Fibroblast of lung (primary cell): Measurements from ENCODE around the gene EMX2.

ENCODE experiments used
- EZH2 ChIP-seq: IDR thresholded peaks from 2 replicates; pipeline ENCODE4 v1.5.1; 2012; ENCODE audit warnings: low read length, control low read depth, mild to moderate bottlenecking; ENCODE audit errors: missing control alignments
- TF ChIP-seq, protein P1 (sequence below), 2 donors: IDR thresholded peaks in 1 of 2; conservative IDR thresholded peaks in 1 of 2; 1 replicate in 1 of 2; 2 replicates in 1 of 2; pipeline ENCODE4 v1.5.1; 2011 to 2012; ENCODE audit warnings: low read length in 2 of 2, control low read depth in 1 of 2, inconsistent platforms in 1 of 2, low read depth in 1 of 2, mild to moderate bottlenecking in 1 of 2

DNA sequence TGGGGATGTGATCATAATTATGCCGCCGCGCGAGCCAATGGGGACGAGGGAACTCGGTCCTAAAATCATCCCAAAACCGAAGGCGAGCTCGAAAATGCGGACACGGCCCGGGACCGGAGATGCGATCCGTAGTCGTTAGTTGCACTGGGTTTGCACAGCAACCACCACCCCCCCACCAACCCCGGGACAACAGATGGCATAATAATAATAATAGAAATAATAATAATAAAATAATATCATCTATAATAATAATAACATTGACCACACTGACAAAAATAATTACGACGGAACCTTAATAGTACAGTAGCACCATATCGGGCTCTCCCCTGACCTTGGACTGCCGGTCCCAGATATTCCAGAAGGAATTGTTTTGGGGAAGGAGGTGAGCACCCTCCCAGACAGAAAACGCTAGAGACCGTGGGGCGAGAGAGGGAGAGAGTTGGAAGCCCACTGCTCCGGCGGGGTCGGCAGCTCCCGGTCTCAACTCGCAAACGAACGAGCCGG lies 1.1 kb upstream of the EMX2 start:
- TF ChIP-seq EZH2, result no peak
- TF ChIP-seq, protein P1, sequence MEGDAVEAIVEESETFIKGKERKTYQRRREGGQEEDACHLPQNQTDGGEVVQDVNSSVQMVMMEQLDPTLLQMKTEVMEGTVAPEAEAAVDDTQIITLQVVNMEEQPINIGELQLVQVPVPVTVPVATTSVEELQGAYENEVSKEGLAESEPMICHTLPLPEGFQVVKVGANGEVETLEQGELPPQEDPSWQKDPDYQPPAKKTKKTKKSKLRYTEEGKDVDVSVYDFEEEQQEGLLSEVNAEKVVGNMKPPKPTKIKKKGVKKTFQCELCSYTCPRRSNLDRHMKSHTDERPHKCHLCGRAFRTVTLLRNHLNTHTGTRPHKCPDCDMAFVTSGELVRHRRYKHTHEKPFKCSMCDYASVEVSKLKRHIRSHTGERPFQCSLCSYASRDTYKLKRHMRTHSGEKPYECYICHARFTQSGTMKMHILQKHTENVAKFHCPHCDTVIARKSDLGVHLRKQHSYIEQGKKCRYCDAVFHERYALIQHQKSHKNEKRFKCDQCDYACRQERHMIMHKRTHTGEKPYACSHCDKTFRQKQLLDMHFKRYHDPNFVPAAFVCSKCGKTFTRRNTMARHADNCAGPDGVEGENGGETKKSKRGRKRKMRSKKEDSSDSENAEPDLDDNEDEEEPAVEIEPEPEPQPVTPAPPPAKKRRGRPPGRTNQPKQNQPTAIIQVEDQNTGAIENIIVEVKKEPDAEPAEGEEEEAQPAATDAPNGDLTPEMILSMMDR (conservative IDR thresholded peaks at IDR 0.05 in 1 of 2, IDR thresholded peaks at IDR 0.05 in 1 of 2; ENCODE audit: low read depth in 1 of 2, low read length in 2 of 2), result no peak
